ENCODE measurements around the gene ENAH.

Gene ENAH

DNA sequence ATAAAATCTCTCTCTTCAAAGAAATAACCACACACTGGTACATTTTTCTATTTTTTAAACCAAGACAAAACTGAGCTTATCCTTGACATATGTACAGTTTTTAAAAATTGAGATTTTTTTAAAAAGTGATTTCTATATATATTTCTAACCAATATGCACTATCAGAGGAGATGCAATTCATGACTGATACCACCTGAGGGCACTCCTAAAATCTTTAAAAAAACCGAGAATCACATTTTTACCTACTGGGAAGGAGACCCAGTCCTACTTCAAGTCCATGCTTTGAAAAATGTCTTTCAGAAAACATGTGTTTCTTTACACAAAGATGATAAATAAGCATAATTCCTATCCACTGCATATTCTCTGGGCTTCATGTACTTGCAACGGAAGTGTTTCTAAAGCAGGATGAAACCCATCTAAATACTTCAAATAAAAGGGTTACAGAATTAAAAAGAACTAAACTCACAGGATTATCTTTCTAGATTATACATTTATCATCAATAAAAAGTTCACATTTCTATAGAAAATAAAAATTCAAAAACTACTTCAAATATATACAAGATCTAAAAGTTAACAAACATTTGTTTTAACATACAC, 98.6 kb downstream of the ENAH start:
- DNase-seq: peak; percentile 26

DNA sequence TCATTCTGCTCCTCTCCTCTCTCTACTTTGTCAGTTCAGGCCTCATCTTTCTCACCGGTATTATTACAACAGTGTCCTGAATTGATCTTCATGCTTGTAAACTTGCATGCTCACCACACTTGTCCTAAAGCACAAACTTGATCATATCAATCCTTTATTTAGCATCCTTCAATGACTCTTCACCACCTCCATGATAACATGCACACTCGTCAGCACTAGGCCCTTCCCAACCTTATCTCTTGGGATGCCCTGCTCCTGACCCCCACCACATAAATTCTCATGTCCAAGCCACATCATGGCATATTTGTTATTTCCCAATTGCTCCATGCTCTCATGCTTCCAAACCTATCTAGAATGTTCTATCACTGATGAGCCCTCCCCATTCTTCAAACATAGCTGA, 103.1 kb downstream of the ENAH start:
- no peak for DNase-seq

DNA sequence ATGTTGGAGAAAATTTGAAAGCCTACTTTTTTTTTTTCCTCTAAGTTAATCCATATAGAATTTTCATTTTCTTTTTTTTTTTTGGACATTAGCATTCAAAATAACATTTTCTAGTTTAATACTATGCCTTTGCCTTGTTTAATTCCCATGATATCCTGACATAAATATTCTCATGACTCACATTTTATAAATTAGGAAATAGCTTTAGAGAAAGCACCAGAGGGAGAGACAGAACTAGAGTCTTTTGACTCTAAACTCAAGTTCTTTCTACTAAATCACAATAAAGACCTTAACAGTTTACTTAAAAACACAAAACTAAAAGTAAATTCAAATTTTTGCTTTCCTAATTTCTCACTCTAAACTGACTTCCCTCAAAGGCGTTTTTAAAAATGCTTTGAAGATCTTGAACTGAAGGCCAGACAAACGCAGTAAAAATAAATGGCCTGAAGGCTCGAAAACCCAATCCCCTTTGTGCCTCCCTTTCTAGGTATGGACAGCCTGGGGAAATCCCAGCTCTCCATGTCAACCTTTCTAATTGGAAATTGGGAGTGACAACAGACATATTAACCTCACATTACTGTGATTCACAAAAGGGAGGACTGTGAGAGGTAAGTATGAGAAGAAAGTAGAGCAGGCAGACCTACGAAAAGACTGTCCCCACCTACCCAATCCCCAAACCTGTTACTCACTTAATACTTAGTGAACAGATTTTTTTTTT, 104.6 kb downstream of the ENAH start:
- DNase-seq: no peak

DNA sequence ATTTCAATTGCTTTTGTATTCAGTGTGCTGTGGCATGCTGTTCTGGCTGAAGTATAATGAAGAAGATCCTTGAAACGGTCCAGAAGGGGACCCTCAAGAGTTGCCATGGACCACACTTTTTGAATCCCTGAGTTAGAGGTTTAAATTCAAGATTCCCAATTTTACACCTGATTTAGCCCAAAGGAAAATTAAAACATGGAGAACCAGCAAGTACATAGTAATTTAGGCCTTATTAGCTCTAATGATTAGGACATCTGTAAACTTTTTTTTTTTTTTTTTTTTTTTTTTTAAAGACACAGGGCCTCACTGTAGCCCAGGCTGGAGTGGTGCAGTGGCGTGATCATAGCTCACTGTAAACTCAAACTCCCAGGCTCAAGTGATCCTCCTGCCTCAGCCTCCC, 107.3 kb downstream of the ENAH start:
- DNase-seq: no peak

DNA sequence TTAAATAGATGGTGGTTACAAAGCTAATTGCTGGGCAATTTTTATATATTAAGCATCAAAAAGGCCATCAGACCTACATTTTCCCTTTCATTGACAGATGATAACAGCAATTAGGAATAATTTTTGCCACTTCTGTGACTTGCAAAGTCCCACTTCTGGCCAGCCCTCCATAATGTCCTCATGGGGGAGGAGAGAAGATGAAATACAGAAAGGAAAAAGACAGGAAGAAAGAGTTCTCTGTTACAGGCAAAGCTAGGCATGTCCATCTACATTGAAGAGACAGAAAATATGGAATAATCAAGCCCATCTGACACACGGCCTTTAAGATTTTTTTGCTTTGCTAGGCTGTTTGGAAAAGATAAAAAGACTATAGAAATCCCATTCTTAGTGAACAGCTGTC, 108.0 kb downstream of the ENAH start:
- DNase-seq: no peak

DNA sequence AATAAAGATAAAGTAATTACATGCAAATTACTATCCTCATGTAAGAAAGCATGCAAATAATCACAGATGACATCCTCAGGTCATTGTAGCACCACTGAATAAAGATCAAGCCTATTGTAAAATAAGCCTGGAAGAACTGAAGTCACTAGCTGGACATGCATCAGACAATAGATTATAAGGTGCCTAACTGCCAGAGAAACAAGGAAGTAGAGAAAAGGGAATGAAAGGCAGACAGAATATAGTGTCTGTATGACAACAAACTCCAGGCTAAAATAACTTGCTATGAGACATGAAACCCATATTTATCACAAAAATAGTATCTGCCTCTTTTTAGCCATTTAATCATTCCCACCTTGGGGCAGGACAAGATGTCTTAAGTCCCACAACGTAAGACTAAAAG, 108.7 kb downstream of the ENAH start:
- DNase-seq: no peak

GRCh38 chr1:225543350-225543749, 109.6 kb downstream of the ENAH start:
- DNase-seq: no peak

GRCh38 chr1:225541383-225541782, 111.5 kb downstream of the ENAH start:
- no peak for DNase-seq

GRCh38 chr1:225539575-225539974, 113.3 kb downstream of the ENAH start:
- DNase-seq: peak; percentile 3

DNA sequence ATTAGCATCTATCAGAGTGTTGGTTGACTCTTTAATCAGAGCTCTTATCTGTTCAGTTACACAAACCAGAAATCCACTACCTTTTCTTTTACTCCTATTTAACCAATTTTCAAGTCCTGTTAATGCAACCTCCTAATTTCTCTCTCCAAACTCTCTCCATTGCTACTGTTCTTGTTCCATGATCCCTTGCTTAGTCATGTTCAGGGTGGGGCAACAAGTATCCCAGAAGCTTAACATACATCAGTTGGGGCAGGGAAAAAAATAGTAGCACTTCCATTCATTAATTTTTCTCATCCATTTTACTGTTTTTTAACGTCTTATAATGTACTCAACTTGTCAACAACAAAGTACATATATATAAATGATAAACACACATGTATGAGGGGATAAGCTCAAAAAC, 113.9 kb downstream of the ENAH start:
- DNase-seq: no peak

DNA sequence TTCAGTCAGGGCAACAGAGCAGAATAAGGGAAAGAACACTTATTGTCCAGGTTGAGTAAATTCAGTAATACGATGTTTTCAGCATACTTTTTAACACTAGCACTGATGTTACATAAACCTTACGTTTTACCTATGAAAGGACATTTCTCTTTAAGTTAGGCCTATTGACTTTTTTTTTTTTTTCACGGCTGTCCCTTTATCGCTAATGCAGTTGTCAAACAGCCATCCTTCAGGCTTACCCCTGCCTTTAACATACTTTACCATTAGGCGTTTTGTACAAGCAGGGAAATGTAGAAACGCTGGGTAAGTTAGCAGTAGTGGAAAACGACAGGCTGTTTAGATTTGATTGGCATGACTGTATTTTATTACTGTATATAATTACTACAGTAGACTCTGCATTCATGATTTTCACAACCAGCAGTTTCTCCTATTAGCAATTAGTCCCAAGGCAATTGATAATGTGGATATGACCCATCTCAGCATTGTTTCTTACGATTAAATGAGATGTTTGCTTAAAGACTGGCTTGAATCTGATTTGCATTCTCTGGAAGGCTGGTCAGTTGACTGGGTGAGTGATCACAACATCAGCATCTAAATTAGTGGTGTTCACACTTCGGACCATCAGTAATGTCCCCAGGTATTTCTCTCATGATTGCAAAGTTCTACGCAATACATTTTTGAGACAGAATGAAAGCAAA, 115.2 kb downstream of the ENAH start:
- DNase-seq: no peak

- no peak for DNase-seq
These were observed 117.6 kb downstream of the ENAH start for GRCh38 chr1:225535280-225535679.

DNA sequence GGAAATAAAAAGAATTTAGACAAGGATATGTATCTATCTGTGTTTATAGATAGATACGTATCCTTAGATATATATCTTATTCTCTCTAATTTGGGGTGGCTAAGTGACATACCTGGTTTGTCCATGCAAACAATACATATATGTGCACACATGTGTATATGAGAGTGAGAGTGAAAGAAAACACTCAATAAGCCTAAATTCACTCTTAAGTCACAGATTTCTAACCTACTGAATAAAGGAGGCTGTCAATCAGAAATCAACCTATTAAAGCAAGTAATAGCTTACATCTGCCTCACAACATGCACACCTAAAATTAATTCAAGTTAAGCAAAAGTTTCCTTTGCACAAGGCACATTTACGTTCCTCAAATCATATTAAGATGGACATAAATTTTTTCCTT, 118.2 kb downstream of the ENAH start:
- no peak for DNase-seq

DNA sequence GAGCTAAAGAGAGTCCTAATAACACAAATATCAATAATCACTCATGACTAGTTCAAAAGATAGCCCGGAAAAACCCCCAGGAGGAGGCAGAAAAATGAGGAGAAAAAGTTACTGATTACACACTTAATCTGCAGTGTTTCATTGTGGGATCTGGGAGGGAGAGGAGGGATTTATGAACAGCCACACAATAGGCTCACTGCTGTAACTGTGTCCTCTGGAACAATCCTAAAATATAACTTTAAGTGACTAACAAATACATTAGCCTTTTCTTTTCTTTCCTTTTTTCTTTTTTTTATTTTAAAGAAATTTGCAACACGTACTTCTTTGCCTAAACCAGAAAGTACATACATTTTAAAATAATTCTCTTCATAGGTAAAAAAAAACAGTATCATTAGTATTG, 118.8 kb downstream of the ENAH start:
- DNase-seq: no peak

DNA sequence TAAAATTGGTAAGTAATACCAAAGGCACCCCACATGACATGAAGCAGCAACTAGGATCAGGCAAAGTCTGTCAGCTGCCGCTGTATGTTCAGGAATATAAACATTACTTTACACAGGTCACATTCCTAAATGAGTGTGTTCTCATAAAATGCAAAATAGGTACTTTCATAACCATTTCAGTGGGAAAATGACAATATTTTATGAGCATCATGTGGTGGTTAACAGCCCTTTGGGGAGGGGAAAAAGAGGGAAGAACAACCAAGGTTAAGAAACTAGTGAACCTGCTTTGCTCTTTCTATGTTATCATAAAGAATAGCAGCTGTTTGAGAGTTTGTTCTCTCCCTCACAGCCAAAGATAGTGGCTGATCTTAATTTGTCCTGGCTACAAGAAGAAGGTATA, 119.7 kb downstream of the ENAH start:
- DNase-seq: no peak

- no peak for DNase-seq
These were observed 120.5 kb downstream of the ENAH start for GRCh38 chr1:225532240-225532944.

GRCh38 chr1:225529726-225530125, 123.2 kb downstream of the ENAH start:
- DNase-seq: no peak

- DNase-seq: no peak
These were observed 125.3 kb downstream of the ENAH start for GRCh38 chr1:225527575-225527974.

DNA sequence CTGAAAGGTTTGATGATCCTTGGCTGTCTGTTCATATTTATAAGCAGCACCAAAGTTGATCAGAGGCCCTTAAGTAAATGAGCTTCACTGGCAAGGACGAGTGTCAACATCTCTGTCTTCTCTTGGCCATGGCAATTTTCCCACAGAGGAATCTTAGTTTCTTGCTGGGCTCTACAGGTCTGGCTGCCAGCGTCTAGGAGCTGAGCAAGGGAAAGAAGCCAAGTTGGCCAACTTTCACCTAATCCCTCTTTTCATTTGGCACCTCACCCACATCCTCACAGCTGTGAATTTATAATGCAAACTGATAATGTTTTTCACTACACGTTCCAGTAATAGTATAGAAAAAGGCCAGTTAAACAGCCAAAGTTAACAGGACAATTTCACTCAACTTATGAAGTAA, 126.0 kb downstream of the ENAH start:
- no peak for DNase-seq

- DNase-seq: no peak
These were observed 127.5 kb downstream of the ENAH start for GRCh38 chr1:225525377-225525776.

DNA sequence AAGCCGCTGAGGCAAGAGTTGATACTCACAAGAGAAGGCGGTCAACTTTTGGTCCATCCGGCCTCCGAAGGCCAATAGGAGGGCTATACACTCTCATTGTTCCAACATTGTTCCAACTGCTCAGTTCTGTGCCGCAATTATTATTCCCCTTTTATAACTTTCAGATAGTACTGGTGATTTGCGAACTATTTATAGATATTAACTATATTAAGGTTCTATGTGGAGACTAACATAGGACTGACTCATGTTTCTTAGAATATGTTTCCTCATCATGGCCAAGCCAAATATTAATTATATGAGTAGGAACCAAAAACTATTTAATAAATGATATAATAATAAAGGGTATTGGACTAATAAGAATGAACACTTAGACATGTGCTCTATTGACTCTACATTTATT, 128.4 kb downstream of the ENAH start:
- DNase-seq: no peak

- DNase-seq: no peak
These were observed 129.5 kb downstream of the ENAH start for GRCh38 chr1:225523263-225523950.

DNA sequence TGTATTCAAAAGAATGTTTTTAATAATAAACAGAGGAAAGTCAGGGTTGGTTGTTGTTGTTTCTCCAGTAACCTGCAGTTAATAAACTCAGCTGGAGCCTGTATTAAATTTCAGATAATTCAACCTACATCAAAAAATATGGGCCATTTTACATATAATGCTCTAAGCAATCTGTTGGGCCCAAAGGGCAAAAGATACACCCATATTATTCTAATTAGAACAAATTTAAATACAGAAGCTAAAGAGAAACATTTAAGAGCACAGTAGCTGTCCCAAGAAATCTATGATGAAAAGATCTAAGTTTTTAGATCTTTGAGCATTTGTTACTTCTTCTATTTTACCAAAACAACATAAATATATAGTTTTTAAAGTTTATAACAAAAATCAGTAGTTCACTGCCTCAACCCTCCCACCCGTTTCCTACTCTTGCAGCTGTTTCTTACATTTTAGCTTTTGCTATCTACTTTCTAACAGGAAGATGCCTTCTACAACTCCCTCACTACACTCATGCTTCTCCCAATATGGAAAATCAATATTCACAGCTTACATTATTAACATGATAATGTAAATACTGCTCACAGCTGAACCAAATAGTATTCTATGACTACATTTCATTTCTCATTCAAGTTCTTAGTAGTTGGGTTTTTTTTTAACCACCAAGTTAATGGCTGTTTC, 130.2 kb downstream of the ENAH start:
- DNase-seq: no peak
